GM12873 (cell line): ENCODE data around the gene C1QL2.

Experiments
- CTCF ChIP-seq: IDR thresholded peaks from 2 replicates; pipeline ENCODE4 v1.5.1; 2012; ENCODE audit warnings: low read depth, mild to moderate bottlenecking, moderate library complexity, low read length, control low read depth; ENCODE audit not compliant: insufficient read depth; ENCODE audit errors: missing control alignments

C1QL2 gene

GRCh38 chr2:119155633-119156032, 2.9 kb downstream of the C1QL2 start:
- no peak for TF ChIP-seq CTCF

- TF ChIP-seq CTCF = no peak
These were observed 4.5 kb downstream of the C1QL2 start for GRCh38 chr2:119154076-119154475.

GRCh38 chr2:119149611-119150010, 8.9 kb downstream of the C1QL2 start:
- TF ChIP-seq CTCF = no peak

GRCh38 chr2:119147776-119148715, 10.5 kb downstream of the C1QL2 start:
- TF ChIP-seq CTCF = no peak

- no peak for TF ChIP-seq CTCF
These were observed 13.7 kb downstream of the C1QL2 start for GRCh38 chr2:119144806-119145205.

GRCh38 chr2:119142824-119143223, 15.7 kb downstream of the C1QL2 start:
- TF ChIP-seq CTCF = no peak

- no peak for TF ChIP-seq CTCF
These were observed 21.0 kb downstream of the C1QL2 start for GRCh38 chr2:119137502-119137901.
